Mucosa of rectum (tissue), 2 donors: ENCODE measurements around the gene KDM2B.

Source experiments
- H3K27ac ChIP-seq, 2 donors: one replicate each; pipeline ENCODE4 v1.7.0; 2013; ENCODE audit warnings: inconsistent platforms in 2 of 2, low read depth in 2 of 2, low read length in 2 of 2
- H3K27me3 ChIP-seq, 2 donors: one replicate each; pipeline ENCODE4 v1.7.0; 2013; ENCODE audit warnings: low read length in 2 of 2; ENCODE audit not compliant: control insufficient read depth in 2 of 2, insufficient read depth in 2 of 2
- H3K36me3 ChIP-seq, 2 donors: one replicate each; pipeline ENCODE4 v1.7.0; 2013; ENCODE audit warnings: low read length in 2 of 2; ENCODE audit not compliant: control insufficient read depth in 2 of 2, insufficient read depth in 2 of 2
- H3K4me1 ChIP-seq, 2 donors: one replicate each; pipeline ENCODE4 v1.7.0; 2013; ENCODE audit warnings: low read length in 2 of 2, mild to moderate bottlenecking in 1 of 2; ENCODE audit not compliant: control insufficient read depth in 2 of 2, insufficient read depth in 2 of 2
- H3K4me3 ChIP-seq, 2 donors: one replicate each; pipeline ENCODE4 v1.7.0; 2013; ENCODE audit warnings: low read length in 2 of 2
- H3K9ac ChIP-seq, 2 donors: one replicate each; pipeline ENCODE4 v1.7.0; 2013; ENCODE audit warnings: low read length in 2 of 2, low read depth in 1 of 2, mild to moderate bottlenecking in 1 of 2
- H3K9me3 ChIP-seq, 2 donors: one replicate each; pipeline ENCODE4 v1.7.0; 2013; ENCODE audit warnings: low read length in 2 of 2; ENCODE audit not compliant: control insufficient read depth in 2 of 2
- donor health status: healthy.
- donor health status: Normal muscosa, but diverticular disease.

Gene KDM2B

DNA sequence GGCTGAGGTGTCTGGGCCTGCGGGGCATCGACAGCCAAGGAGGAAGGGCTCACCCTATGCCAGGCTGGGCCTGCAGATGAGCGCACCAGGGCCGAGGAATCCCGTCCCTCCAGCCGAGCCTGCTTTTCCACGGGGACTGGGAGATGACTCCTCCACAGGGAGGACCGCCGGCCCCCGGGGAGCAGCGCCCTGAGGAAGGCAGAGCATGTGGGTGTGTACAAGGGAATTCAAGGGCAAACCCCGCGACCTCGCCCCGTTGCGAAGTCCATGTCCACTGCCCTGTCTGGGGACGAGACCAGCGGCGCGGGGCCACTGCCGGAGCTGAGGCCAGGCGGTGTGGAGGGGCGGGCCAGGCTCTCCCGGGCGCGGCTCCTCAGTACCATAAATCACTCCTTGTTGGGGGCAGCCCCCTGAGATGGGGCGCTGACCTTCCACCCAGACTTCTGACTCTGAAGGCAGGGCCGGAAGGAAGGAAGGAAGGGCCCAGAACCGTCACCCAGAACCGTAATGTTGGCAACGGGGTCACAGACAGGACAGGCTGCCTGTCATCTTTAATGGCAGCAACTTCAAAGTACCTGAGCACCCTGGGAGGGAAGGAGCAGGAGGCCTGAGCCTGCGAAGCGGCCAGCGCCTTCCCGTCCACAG is 128.4 kb downstream of the KDM2B start:
- Histone ChIP-seq H3K27ac (peak overlapping the region; percentile 66 to 81), H3K27me3 (no peaks in the 10 kb centered on the region), H3K4me1 (peaks cover 13 to 15% of the 10 kb centered on the region in 2 donors), H3K9me3 (no peaks in the 10 kb centered on the region), H3K36me3 (peaks cover 0 to 2% of the 10 kb centered on the region in 2 donors), H3K4me3 (peak overlapping the region; percentile 57 to 61), H3K9ac (peak overlapping the region; percentile 47 to 61)

DNA sequence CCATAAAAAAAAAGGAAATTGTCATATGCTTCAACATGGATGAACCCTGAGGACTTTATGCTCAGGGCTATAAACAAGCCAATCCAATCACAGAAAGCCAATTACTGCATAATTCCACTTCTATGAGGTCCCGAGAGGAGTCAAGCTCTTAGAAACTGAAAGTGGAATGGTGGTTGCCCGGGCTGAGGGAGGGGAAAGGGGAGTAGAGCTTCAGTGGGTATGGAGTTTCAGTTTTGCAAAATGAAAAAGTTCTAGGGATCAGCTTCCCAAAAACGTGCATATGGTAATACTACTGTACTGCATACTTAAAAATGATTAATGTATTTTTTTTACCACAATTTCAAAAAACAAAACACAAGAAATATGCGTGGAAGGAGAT is 128.9 kb downstream of the KDM2B start:
- Histone ChIP-seq H3K4me3 (peak overlapping the region; percentile 57 to 61), H3K4me1 (peaks cover 13 to 15% of the 10 kb centered on the region in 2 donors), H3K36me3 (peaks cover 0 to 2% of the 10 kb centered on the region in 2 donors), H3K27ac (peak overlapping the region; percentile 66 to 81), H3K9ac (peak overlapping the region; percentile 47 to 61), H3K27me3 (no peaks in the 10 kb centered on the region), H3K9me3 (no peaks in the 10 kb centered on the region)

DNA sequence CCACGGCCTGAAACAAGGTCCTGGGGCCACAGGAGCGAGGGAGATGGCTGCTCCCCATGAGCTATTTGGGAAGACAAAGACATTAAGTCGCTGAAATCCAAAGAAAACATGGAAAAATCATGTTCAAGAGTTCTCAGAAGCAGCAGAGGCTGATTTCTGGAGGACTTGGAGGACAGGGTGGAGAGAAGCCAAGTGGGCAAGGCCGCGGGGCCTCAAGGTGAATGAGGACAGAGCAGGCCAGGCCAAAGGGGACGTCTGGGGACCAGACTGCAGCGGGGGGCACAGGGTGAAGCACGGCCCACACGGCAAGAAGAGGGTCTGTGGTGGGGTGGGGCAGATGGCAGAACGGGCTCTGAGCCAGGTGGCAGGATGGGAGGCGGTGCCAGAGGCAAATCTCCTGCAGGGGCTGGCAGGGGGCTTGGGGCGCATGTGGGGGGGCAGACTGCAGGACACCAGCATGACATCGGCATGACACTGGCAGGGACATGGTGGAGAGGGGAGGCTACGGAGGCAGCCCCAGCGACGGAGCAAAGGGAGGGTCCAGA is 132.0 kb downstream of the KDM2B start:
- H3K9ac ChIP-seq, result no peak overlapping the region
- peaks cover 15 to 17% of the 10 kb centered on the region in 2 donors for H3K4me1 ChIP-seq
- no peak overlapping the region for H3K4me3 ChIP-seq
- no peak overlapping the region for H3K27ac ChIP-seq
- H3K9me3 ChIP-seq, result no peaks in the 10 kb centered on the region
- peaks cover 0 to 2% of the 10 kb centered on the region in 2 donors for H3K36me3 ChIP-seq
- H3K27me3 ChIP-seq, result no peaks in the 10 kb centered on the region

DNA sequence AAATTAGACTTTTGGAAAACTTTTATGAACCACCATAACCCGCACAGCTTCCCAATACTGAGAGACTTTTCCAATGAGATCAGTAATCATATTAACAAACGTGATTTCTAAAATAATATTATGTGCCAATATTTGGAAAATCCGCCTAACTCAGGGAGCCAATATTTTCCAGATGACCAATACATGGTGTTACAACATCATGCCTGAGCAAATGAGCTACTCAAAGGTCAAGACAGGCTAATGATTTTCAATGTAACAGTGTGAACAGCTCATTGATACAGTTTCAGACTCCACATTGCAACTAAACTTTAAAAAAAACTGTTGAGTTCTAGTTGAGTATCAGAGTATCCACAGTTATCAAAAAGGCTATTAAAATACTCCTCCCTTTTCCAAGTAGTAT is 134.1 kb downstream of the KDM2B start:
- Histone ChIP-seq H3K36me3 (peaks cover 2 to 3% of the 10 kb centered on the region in 2 donors), H3K27me3 (no peaks in the 10 kb centered on the region)

DNA sequence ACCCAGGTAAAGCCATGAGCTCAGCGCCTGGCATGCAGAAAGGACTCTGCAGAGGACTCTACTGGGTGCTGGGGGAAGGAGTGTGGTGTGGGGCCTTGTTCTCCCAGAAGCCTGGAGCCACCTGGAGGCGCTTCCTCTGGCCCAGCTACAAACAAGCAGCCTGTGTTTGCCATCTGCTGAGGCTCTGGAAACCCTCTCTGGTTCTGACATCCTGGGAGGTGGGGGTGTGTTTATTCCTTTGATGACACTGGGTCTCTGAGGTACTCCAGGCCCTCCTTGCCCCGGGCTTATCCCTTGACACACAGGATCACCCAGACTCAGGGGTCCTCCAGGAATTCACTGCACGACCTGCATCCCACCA is 136.0 kb downstream of the KDM2B start:
- no peaks in the 10 kb centered on the region for H3K27me3 ChIP-seq
- no peak overlapping the region for H3K9ac ChIP-seq
- peaks cover 9 to 17% of the 10 kb centered on the region in 2 donors for H3K36me3 ChIP-seq
- H3K9me3 ChIP-seq, result no peaks in the 10 kb centered on the region
- no peak overlapping the region for H3K4me3 ChIP-seq
- no peak overlapping the region for H3K27ac ChIP-seq
- peaks cover 0 to 6% of the 10 kb centered on the region in 2 donors for H3K4me1 ChIP-seq

More for the DNA sequence above, 134.1 kb downstream of the KDM2B start:
- Histone ChIP-seq H3K4me3 (no peak overlapping the region), H3K9me3 (no peaks in the 10 kb centered on the region), H3K9ac (no peak overlapping the region), H3K27ac (no peak overlapping the region), H3K4me1 (peaks cover 3 to 9% of the 10 kb centered on the region in 2 donors)

DNA sequence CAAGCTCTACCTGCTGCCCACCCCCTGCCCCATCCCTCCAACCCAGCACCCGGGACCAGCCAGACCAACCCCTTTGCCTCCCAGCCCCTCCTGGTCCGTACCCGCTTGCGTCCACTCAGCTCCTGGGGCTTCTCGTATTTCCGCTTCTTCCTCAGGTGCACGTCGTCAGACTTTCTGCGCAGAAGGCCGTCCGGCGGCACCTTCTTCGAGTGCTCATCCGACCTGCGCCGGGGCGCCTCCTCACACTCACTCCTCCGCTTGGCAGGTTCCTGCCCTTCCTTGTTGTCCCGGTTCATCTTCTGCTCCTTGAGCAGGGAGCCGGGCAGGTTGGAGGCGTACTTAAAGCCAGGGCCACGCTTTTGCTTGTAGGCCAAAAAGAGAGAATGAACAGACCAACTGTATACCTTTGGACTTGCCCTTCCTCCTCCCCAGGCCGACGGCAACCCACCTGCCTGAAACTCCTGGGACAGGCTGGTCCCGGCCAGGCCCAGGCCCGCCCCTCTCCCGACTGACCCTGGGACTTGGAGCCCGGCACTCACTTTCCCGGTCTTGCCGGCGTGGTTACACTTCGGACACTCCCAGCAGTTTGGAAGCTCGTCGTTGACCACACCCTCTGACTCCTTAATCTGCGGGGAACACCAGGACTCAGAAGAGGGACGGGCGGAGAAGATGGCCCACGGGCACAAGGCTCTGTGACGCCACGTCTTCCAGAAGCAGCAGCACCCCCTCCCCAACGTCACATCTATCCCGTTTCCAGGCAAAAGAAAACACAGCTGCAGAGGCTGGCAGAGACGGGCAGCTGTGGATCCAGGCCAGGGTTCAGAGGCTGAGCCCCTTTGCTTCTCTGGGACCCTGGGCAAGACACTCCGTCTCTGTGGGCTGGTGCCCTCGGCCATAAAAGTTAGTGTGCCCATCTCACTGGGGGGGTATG is 136.6 kb downstream of the KDM2B start:
- Histone ChIP-seq H3K4me3 (no peak overlapping the region), H3K27ac (no peak overlapping the region), H3K9ac (no peak overlapping the region), H3K36me3 (peaks cover 13 to 21% of the 10 kb centered on the region in 2 donors), H3K9me3 (no peaks in the 10 kb centered on the region), H3K27me3 (no peaks in the 10 kb centered on the region), H3K4me1 (peaks cover 0 to 6% of the 10 kb centered on the region in 2 donors)

DNA sequence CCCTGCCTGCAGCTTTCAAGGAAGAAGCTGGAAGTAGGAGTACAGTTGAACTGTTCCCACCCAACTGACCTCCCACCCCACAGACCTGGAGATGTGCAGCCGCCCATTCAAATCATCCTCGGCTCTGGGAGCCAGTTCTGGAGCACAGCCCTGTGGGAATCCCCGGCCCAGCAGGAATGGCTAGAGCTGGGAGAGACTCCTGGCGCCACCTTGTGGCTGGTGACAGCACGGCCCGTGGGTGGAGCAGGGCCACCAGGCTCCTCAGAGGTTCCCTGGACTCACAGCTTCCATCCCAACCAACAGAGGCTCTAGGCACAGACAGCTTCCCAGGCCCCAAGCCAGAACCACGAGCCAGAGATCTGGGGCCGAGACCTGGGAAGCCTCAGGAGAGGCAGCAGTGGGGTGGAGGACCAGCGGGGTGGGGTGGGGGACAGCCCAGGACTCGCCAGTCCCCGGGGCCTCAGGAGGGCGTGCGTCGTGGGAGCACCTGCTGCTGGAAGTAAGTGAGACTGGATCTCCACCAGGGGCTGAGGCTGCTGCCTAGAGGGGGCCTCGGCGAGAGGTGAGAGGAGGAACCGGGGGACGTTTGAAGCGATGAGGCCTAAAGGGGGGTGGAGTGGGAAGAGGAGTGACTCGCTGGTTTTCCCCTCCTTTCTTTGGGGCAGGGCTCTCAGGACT is 137.5 kb downstream of the KDM2B start:
- no peak overlapping the region for H3K9ac ChIP-seq
- H3K27ac ChIP-seq, result no peak overlapping the region
- peaks cover 0 to 6% of the 10 kb centered on the region in 2 donors for H3K4me1 ChIP-seq
- no peaks in the 10 kb centered on the region for H3K9me3 ChIP-seq
- peaks cover 13 to 26% of the 10 kb centered on the region in 2 donors for H3K36me3 ChIP-seq
- no peak overlapping the region for H3K4me3 ChIP-seq
- H3K27me3 ChIP-seq, result no peaks in the 10 kb centered on the region

DNA sequence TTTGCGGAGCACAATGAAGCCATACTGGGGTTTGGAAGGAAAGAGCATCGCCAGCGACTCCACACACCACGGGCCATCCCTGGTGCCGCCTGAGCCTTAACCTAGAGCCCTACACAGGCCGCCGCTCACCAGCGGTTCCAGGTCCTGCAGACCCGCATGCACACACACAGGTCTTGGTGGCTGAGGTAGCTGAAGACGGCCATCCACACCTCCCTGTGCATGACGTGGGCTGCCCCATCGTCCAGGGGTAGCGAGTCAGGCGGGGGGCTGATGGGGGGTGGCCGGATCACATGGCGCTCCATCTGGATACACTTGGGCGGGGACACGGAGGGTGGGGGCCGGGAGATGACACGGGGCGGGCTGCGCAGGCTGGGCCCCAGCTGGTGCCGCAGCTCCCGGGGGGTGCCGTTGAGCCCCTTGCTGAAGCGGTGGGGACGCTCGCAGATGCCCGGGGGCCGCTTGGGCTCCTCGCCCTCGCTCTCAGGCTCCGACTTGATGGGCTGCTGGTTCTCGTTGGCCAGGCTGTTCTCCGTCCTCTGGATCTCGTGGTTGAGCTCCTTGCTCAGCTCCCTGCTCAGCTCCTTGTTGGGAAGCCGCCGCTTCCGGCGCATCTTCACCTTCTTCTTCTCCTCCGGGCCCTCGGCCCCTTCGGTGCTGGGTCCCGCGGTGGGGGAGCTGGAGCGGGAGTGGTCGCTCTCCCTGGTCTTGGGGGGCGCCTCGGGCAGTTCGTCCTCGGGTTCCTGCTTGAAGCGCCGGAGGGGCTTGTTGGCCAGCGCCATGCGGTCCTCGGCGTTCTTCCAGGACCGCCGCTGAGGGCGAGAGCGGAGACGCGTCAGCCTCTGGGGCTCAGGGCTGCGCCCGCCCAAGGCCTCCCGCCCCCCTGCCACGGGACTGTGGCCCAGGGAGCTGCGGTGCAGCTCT is 138.5 kb downstream of the KDM2B start:
- H3K36me3 ChIP-seq, result peaks cover 15 to 31% of the 10 kb centered on the region in 2 donors
- no peak overlapping the region for H3K9ac ChIP-seq
- no peaks in the 10 kb centered on the region for H3K9me3 ChIP-seq
- H3K27me3 ChIP-seq, result no peaks in the 10 kb centered on the region
- no peak overlapping the region for H3K4me3 ChIP-seq
- no peak overlapping the region for H3K27ac ChIP-seq
- H3K4me1 ChIP-seq, result peaks cover 0 to 6% of the 10 kb centered on the region in 2 donors

DNA sequence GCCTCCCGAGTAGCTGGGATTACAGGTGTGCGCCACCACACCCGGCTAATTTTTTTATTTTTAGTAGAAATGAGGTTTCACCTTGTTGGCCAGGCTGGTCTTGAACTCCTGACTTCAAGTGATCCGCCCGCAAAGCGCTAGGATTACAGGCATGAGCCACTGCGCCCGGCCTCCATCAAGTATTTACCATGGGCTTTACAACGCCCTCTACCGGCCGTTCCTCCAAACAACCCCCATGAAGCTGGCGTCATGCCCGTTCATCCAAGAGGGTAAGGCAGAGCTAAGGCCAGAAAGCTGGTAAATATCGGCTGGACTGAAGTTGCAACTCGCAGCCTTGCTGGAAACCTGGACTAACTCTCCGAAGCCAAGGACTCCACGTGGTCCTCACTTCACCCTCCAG is 139.3 kb downstream of the KDM2B start:
- H3K27ac ChIP-seq, result no peak overlapping the region
- peaks cover 15 to 38% of the 10 kb centered on the region in 2 donors for H3K36me3 ChIP-seq

More for the DNA sequence above, 139.3 kb downstream of the KDM2B start:
- peaks cover 0 to 6% of the 10 kb centered on the region in 2 donors for H3K4me1 ChIP-seq
- H3K4me3 ChIP-seq, result no peak overlapping the region
- no peak overlapping the region for H3K9ac ChIP-seq
- H3K9me3 ChIP-seq, result no peaks in the 10 kb centered on the region
- H3K27me3 ChIP-seq, result no peaks in the 10 kb centered on the region
